Left colon (tissue), 2 donors: ENCODE data around the gene ZNF814. TPM values are rescaled to one million over a fixed set of nuclear protein-coding genes. Genes with fewer than 3 reads are reported as not detected.
"Not testable (repeated sequence)": the region's sequence is repeated elsewhere in the genome, so short reads cannot be mapped to it uniquely, and the experiment has no call there.

Experiments used
- ATAC-seq: fragments of 200-7000 bp; cut with Tn5 transposase; one replicate; pipeline ENCODE4 v1.9.1; 2020; ENCODE audit warnings: mild to moderate bottlenecking, moderate library complexity
- DNase-seq, 2 donors: peaks; one replicate each; pipeline ENCODE4 v3.0.0-alpha.2; 2020
- intact Hi-C, 2 donors: fragments of 100-400 bp; cut with DNase I in 1 of 2; cut with micrococcal nuclease in 1 of 2; formaldehyde crosslinking; loops; one replicate each; pipeline versions ENCODE4 v1.11.2 to v1.14.0; 2022; cut with DNase I, micrococcal nuclease
- total RNA-seq, 2 donors: library from RNA; stranded (reverse); fragmentation: NEBNext Ultra II Directional; extraction: Animal tissue kit (Norgen Biotek cat#: 25700); gene quantifications; one replicate each; pipeline ENCODE4 v1.2.1, GENCODE V29; 2021
- donor health status: DM: no; HTN: no; CAD: no.
- donor health status: DM: yes; HTN: yes; CAD: no.

Gene ZNF814
- total RNA-seq, 2 donors from 2014 or later = 14.6 to 15.4 TPM

GRCh38 chr19:57869655-57870054 lies 19.2 kb downstream of the ZNF814 start:
- ATAC-seq, intact Hi-C loops, DNase-seq: not testable (repeated sequence)

DNA sequence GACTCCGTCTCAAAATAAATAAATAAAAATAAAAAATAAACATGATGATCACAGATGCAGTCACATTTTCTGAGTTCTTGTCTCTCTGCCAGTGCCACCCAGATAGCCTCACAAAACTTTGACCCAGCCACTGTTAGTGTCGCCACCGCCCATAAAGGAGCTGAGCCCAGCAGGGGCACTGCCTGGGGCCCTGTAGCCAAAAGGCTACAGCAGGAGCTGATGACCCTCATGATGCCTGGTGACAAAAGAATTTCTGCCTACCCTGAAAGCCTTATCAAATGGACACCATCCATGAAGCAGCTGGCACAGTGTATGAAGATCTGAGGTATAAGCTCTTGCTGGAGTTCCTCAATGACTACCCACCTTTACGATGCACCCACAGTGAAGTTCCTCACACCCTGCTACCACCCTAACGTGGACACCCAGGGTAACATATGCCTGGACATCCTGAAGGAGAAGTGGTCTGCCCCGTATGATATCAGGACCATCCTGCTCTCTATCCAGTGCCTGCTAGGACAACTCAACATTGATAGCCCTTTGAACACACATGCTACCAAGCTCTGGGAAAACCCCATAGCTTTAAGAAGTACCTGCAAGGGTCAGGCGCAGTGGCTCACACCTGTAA lies 20.9 kb downstream of the ZNF814 start:
- DNase-seq (no peak), ATAC-seq (peak; percentile 4)
- intact Hi-C loops = no loop called here

DNA sequence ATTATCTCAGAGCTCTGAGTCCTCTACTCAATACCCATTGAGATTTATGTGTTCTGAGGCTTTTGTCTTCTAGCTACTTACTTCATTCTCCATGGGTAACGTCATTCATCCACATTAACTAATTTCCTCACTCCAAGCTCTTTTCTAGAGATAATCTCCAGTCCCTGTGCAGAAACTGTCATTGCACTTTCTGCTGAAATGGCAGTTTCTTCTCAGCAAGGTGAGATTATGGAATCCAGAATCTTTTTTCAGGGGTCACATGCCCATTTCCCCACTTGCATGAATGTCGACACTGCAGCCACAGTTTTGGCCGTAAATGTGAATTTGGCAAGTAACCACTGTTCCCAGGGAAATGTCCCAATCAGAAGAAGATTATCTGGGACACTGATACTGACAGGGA lies 26.5 kb downstream of the ZNF814 start:
- DNase-seq, intact Hi-C loops, ATAC-seq: not testable (repeated sequence)

DNA sequence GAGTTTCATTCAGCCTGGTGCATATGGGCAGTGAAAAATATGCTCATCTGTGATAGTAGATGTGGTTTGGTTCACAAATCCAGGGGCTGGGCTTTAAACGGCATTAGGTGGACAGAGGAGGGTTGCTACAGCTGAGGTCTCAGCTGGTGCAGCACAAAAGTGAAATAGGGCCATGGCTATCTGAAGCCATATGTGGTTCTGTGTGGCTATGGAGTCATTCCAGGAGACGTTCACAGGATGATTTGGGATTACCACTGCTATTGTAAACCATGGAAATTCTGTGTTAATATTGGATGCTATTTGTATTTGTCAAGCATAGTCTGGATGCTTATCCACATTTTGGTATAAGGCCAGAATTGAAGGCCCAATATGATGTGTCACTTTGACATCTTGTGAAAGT lies 34.7 kb downstream of the ZNF814 start:
- ATAC-seq, DNase-seq, intact Hi-C loops: not testable (repeated sequence)

GRCh38 chr19:57851812-57852603 lies 36.8 kb downstream of the ZNF814 start:
- not testable (repeated sequence) for DNase-seq

GRCh38 chr19:57850553-57851017 lies 38.3 kb downstream of the ZNF814 start:
- ATAC-seq (peak; percentile 84), DNase-seq (peak; percentile 67 to 77)
- intact Hi-C loops = no loop called here

More at GRCh38 chr19:57851812-57852603, 36.8 kb downstream of the ZNF814 start:
- intact Hi-C loops, ATAC-seq: not testable (repeated sequence)

DNA sequence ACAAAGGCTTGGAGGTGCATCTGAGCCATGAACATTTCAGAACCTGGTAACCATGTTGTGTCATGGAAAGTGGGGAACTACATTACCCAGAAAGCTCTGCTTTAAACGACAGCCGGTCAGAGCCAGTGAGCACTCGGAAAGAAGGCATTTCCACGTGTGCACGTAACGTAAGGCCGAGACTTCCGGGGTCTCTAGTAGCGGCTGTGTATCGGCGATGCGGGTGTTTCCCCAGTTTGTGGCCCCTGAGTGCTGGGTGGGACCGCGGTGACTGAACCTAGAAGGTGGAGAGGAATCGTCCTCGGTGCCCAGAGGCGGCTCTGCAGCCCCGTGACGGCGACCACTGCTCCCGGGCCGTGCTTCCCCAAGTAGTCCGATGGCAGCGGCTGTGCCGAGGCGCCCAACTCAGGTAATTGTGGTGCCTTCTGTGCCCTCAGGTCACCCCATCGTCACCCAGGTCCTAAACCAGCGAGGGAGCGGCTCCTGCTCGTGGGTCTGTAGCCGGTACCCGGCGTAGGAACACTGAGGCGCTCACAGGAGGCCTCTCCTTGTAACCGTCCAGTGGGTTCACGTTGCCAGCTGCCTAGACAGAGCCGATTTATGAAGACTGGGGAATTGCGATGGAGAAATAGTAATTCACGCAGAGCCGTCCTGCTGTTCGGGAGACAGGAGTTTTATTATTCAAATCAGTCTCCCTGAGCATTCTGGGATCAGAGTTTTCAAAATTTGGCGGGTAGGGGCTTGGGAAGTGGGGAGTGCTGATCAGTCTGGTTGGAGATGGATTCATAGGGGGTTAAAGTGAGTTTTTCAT lies 39.0 kb downstream of the ZNF814 start, which contains the start of gene ZNF587:
TSS of gene ZNF587 (plus strand) at position 194 of the 808 bp plus-strand sequence. CDS start at position 374, 180 bp downstream.
- DNase-seq (peak; percentile 78 to 81), ATAC-seq (peak; percentile 88)
- intact Hi-C loops = not testable (repeated sequence)

GRCh38 chr19:57849162-57849665 lies 39.6 kb downstream of the ZNF814 start:
- DNase-seq, intact Hi-C loops, ATAC-seq: not testable (repeated sequence)

GRCh38 chr19:57847164-57847563 lies 41.7 kb downstream of the ZNF814 start:
- DNase-seq, ATAC-seq: not testable (repeated sequence)

GRCh38 chr19:57841122-57841763 lies 47.6 kb downstream of the ZNF814 start:
- intact Hi-C loops = no loop called here
- ATAC-seq (no peak), DNase-seq (no peak)

More at GRCh38 chr19:57847164-57847563, 41.7 kb downstream of the ZNF814 start:
- intact Hi-C loops = not testable (repeated sequence)

- ATAC-seq, intact Hi-C loops, DNase-seq: not testable (repeated sequence)
Measured at GRCh38 chr19:57838622-57839191, 50.1 kb downstream of the ZNF814 start.

GRCh38 chr19:57836991-57837390 lies 51.8 kb downstream of the ZNF814 start:
- DNase-seq, ATAC-seq, intact Hi-C loops: not testable (repeated sequence)

GRCh38 chr19:57830071-57830602 lies 58.7 kb downstream of the ZNF814 start, which contains the start of gene ZNF587B:
Gene ZNF587B (plus strand): TSS chr19:57830299. CDS start chr19:57830529, 230 bp downstream.
- ATAC-seq (peak; percentile 74), DNase-seq (peak in 1 of 2 donors; percentile 60)
- intact Hi-C loops = no loop called here

GRCh38 chr19:57829316-57829715 lies 59.5 kb downstream of the ZNF814 start:
- DNase-seq (no peak), ATAC-seq (no peak)
- intact Hi-C loops = no loop called here

DNA sequence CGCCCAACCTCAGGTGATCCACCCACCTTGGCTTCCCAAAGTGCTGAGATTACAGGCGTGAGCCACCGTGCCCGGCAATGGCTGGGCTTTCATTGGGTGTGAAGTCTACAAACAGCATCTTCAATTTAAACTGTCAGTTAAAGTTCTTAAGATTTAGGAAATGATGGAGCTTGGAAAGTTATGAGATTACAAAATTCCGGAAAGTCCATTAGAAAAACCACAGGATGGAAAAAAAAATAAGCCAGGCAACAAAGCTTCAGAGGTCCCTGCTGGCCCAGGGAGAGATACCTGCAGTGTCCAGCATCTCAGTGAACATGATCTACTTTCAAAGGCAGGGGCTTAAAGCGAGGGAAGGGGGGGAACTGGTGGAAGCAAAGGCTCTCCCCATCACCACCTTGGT lies 63.3 kb downstream of the ZNF814 start:
- no peak for DNase-seq
- intact Hi-C loops = no loop called here

DNA sequence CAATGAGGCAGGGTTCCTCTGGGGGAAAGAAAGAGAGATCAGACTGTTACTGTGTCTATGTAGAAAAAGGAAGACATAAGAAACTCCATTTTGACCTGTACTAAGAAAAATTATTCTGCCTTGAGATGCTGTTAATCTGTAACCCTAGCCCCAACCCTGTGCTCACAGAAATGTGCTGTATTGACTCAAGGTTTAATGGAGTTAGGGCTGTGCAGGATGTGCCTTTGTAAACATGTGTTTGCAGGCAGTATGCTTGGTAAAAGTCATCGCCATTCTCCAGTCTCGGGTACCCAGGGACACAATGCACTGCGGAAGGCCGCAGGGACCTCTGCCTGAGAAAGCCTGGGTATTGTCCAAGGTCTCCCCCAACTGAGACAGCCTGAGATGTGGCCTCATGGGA lies 65.2 kb downstream of the ZNF814 start:
- ATAC-seq = not testable (repeated sequence)

More for the DNA sequence above, 63.3 kb downstream of the ZNF814 start:
- ATAC-seq = no peak

DNA sequence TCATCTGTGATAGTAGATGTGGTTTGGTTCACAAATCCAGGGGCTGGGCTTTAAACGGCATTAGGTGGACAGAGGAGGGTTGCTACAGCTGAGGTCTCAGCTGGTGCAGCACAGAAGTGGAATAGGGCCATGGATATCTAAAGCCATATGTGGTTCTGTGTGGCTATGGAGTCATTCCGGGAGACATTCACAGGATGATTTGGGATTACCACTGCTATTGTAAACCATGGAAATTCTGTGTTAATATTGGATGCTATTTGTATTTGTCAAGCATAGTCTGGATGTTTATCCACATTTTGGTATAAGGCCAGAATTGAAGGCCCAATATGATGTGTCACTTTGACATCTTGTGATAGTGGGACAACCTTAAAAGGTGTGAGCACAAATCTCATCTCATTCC lies 65.7 kb downstream of the ZNF814 start:
- intact Hi-C loops, ATAC-seq, DNase-seq: not testable (repeated sequence)

More for the DNA sequence above, 65.2 kb downstream of the ZNF814 start:
- DNase-seq, intact Hi-C loops: not testable (repeated sequence)
